ENCODE data around the gene NOL4L.

- TF ChIP-seq POLR2A (IDR thresholded peaks at IDR 0.05; ENCODE audit: low read depth, low read length) (no peak), POLR2AphosphoS5 (IDR thresholded peaks at IDR 0.05; ENCODE audit: low read depth, low read length) (no peak), TAF1 (IDR thresholded peaks at IDR 0.05; ENCODE audit: low read depth, low read length) (no peak)
Observed at GRCh38 chr20:32594204-32594603, 9.1 kb upstream of the NOL4L start.
